ENCODE data around the gene TP63.

- TF ChIP-seq CTCF (IDR thresholded peaks at IDR 0.05) (no peak), POLR2A (IDR thresholded peaks at IDR 0.05) (no peak)
These were observed 267.5 kb downstream of the TP63 start for GRCh38 chr3:189898559-189899153.
